GM18505 (cell line): ENCODE measurements around the gene NUFIP2.

ENCODE experiments used
- ATAC-seq: cut with Tn5 transposase; IDR thresholded peaks from one replicate; pipeline ENCODE4 v1.9.1; 2021; ENCODE audit not compliant: unreplicated experiment
- POLR2A ChIP-seq: IDR thresholded peaks from 4 replicates; pipeline ENCODE4 v1.6.1; 2011; ENCODE audit warnings: borderline replicate concordance; ENCODE audit not compliant: insufficient read depth, insufficient read length; ENCODE audit errors: extremely low read depth

NUFIP2 gene

DNA sequence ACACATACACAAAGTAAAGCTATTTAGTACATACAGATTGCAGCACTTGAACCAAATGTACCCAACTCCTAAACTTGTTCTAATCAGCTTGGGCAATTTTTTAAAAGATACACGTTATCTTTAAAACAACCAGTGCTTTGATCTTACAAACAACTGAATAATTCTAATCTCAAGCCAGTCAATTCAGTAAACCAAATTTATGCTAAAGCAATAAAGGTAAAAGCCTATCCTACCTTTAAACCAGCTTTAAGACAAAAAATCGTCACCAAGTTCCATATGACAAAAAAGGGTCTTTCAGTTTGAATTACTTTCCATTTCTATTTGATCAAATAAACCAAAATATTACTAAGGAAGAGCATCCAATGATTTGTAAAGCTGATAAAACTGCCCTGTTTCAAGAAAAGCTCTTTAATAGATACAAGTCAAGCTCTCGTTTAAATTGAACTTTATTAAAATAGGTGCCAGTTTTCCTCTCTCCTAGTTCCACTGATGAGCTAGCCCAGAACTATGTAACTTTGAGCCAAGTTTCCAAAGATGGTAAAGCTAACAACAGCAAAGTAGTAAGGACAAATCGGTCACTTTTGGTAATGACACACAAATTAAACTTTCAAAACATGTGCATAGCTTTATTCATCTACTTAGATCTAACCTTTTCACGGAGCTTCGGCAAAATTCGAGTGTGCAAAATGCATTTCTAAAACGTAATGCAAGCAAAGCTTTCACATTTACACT, 37.0 kb downstream of the NUFIP2 start:
- TF ChIP-seq POLR2A, result no peak
- no peak for ATAC-seq

DNA sequence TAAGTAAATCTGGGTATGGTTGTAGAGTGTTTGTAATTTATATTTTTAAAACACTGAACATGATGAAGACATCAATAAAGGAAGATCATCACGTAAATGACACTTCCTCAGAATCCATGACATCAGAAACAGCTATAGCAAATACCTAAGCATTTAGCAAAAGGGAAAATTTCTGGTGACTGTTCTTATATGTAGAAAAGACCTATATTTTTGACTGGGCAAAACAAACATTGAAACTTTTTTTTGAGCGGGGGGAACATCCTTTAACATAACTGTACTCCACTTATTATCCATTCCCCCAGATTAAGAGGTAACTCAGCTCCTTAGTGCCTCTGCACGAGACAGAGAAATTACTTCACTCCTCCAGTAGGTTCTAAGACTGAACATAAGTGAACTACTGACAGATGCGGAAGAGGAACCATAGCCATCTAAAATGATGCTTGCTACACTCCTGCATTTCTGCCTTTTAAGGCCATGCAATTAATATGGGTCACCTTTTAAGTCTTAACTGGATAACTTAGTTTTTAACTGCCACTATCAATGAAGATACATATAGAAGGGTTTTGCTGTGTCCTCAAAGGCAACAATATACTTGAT, 37.9 kb downstream of the NUFIP2 start:
- no peak for ATAC-seq
- TF ChIP-seq POLR2A, result no peak

DNA sequence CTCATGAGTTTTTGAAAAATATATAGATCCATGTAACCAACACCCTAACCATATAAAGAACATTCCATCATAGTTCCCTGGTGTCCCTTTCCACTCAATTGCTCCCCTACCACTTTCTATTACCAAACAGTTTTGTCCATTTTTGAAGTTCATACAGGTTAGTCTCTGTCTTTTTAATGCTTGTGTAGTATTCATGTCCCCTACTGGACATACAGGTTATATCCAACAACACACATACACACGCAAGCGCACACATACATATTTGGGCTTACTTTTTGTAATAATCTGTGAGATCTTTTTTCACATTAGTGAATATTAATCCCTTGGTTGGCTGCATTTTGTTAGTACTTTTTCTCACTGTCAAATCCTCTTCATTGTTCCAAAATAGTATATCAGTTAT, 40.9 kb downstream of the NUFIP2 start:
- ATAC-seq, result no peak
- no peak for TF ChIP-seq POLR2A

DNA sequence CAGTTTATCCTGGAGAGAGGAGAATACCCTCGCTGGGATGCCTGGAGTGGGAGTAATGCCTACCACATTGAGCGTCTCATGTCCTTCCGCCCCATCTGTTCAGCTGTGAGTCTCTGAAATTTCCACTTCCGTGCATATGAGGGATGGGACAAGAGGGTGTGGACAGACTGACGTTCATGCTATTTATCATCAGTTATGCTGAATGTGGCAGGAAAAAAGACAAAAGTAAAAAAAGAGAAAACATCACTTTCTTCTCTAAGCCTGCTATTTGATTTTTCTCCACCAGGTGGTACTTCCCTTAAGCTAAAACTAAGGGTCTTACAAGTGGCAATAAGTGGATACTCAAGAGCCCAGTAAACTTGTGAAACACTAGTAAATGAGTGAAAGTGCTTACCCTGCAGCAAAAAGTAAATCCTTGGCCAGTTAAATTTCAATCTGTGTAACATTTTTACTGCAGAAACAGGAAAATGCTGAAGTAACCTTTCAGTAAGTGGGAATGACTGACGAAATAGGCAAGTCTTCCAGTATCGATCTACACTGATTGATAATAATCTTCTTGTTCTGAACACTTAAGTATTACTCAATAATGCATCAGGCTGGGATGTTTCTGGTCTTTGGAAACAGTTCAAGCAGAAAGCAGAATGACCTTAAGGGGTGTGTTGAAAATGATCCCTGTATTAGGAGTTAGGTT, 41.7 kb downstream of the NUFIP2 start:
- ATAC-seq, result no peak
- no peak for TF ChIP-seq POLR2A

DNA sequence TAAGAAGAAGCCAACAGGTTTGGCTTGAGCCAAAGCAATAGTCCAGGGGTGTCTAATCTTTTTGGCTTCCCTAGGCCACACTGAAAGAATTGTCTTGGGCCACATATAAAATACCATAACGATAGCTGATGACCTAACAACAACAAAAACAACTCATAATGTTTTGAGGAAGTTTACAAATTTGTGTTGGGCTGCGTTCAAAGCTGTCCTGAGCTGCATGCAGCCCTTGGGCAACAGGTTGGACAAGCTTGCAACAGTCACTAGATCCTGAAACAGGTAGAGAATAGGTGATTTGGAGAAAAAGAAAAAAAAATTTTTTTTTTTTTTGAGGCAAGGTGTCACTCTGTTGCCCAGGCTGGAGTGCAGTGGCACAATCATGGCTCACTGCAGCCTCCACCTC, 42.8 kb downstream of the NUFIP2 start:
- TF ChIP-seq POLR2A, result no peak
- no peak for ATAC-seq

DNA sequence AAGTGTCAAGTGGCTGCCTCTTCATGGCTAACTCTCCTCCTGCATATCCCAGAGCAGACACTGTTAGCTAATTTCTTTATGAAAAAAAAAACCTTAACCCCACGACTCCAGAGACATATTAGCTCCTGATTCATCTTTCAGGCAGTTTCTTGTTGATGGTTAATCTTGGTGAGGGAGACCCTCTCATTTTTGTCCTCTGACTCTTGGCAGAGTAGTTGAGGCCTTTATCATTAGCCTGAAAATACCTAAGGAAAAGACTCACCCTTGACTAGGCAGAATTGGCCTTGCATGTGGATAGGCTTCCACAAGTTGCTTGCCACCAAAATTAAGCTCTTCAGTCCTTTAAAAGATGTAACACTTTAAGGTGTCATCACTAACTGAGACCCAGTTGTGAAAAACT, 43.3 kb downstream of the NUFIP2 start:
- TF ChIP-seq POLR2A, result no peak
- no peak for ATAC-seq

DNA sequence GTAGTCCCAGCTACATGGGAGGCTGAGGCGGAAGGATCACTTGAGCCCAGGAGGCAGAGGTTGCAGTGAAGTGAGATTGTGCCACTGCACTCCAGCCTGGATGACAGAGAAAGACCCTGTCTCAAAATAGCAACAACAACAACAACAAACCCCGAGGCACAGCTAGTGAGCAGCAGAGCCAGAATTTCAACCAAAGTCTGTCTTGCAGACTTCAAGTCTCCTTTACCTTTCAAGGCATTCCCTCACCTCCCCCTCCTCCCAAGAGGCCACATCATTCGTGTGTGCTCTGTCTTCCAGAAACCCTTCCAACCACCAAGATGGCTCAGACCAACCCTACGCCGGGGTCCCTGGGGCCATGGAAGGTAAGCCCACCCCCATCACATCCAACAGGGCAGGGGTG, 45.1 kb downstream of the NUFIP2 start:
- TF ChIP-seq POLR2A, result no peak
- no peak for ATAC-seq

DNA sequence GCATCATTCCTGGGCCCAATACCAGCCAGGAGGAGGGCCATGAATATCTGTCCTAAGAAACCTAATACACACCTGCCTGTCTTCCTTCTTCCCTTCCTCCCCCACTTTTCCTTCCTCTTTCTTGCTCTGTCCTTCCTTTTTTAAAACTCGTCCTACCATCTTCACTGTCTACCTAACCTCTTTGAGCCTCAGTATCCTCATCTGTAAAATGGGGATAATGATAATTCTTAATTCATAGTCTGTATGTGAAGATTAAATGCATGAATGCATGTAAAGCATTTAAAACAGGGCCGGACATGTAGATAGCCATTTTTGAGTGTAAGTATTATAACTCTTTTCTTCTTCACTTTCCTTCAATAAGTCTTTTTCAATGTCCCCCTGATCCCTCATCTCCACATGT, 46.7 kb downstream of the NUFIP2 start:
- no peak for TF ChIP-seq POLR2A
- ATAC-seq, result no peak

DNA sequence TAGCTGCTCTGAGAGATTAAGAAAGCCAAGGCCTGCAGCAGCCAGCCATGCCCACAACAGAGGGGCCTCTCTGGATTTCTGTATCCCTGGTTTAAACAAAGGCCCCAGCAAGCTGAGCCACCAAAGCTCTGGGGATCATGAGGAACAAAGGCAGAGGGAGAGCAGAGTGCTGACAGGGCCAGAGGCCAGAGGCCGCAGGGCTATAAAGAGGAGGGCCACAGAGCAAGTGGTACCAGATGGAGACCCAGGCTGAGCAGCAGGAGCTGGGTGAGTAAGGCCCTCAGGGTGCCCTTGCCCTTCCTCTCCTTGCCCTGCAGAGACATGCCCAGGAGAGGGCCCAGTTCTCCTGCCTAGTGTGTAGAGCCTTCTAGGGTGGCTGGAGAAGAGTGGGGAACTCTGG, 47.3 kb downstream of the NUFIP2 start, which contains the start of gene CRYBA1:
Gene CRYBA1, plus strand, starts transcription at position 232 of the 400 bp plus-strand sequence. Its CDS starts 5 bp downstream, at position 237.
- no peak for TF ChIP-seq POLR2A
- ATAC-seq, result no peak

DNA sequence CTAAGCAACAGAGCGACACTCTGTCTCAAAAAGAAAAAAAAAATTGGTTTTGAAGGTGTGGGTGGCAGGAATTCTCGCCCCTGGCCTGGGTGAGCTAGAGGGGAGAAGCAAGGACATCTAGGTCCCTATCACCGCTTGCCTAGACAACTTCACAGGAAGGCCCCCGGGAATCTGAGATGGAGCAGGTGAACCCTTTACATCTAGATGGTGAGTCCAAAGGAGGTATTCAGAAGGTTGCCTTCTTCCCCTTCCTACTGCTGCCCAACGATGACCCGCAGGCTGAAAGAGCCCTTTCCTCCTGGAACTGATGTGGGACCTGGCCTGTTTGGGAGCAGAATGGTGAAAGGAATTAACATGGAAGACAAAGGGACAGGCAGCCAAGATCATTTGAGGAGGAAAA, 48.5 kb downstream of the NUFIP2 start:
- no peak for TF ChIP-seq POLR2A
- ATAC-seq, result no peak

DNA sequence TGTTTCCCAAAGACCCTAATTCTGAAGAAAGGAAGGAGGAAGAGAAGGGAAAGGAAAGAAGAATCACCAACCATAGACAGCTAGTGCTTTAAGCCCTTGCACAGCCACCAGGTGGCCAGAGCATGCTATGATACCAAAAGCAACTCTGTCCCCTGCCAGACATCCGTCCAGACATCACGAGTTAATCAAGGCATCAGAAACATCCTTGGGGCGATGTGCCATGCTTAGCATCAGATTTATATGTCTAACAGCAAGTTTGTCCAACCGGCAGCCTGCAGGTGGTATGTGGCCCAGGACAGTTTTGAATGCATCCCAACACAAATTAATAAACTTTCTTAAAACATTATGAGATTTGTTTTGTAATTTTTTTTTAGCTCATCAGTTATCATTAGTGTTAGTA, 50.2 kb downstream of the NUFIP2 start:
- ATAC-seq, result no peak
- no peak for TF ChIP-seq POLR2A

DNA sequence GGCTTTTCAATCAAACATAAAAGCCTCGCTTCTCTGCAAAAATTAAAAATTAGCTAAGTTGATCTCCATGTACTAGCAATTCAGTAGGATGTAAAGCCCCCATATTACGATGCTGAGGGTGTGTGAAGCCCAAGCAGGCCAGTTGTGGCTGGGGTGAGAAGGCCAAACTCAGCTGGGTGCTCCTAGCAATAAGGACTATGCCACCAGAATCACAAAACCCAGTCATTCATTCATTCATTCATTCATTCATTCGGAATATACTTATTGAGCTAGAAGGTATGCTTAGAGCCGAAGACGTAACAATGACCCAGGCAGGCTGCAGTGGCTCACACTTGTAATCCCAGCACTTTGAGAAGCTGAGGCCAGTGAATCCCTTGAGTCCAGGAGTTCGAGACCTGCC, 51.2 kb downstream of the NUFIP2 start:
- no peak for TF ChIP-seq POLR2A
- no peak for ATAC-seq

DNA sequence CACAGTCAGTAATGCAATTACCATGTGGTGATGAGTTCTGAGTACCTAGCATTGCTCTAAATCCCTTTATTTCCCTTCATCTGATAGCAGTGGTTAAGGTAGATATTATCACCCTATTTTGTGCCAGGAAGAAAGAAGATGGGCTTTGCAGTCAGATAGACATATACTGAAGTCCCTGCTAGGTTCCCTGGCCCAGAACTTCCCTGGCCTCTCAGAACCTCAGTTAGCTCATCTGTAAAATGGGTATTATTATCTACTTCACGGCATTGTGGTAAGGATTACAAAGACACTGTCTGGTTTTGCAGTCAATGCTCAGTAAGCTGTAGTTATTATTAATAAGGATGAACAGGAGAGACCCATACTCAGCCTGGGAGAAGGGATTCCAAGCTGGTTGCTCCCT, 51.9 kb downstream of the NUFIP2 start:
- no peak for TF ChIP-seq POLR2A
- no peak for ATAC-seq
